Esophagus (tissue), 2 donors: ENCODE measurements around the gene CUEDC1. TPM values are rescaled to one million over a fixed set of nuclear protein-coding genes. Genes with fewer than 3 reads are reported as not detected.

Experiments used
- H3K27ac ChIP-seq, 2 donors: one replicate each; pipeline ENCODE4 v1.5.1; 2013; ENCODE audit warnings: low read depth in 2 of 2, mild to moderate bottlenecking in 2 of 2, inconsistent platforms in 1 of 2, low read length in 1 of 2, moderate library complexity in 1 of 2
- H3K27me3 ChIP-seq, 2 donors: one replicate each; pipeline ENCODE4 v1.6.1; 2013; ENCODE audit warnings: low read length in 2 of 2, control low read depth in 1 of 2, mild to moderate bottlenecking in 1 of 2; ENCODE audit not compliant: insufficient read depth in 2 of 2, control insufficient read depth in 1 of 2
- H3K36me3 ChIP-seq, 2 donors: one replicate each; pipeline ENCODE4 v1.6.1; 2013; ENCODE audit warnings: low read length in 1 of 2; ENCODE audit not compliant: control insufficient read depth in 2 of 2, insufficient read depth in 2 of 2
- H3K4me1 ChIP-seq, 2 donors: one replicate each; pipeline ENCODE4 v1.6.1; 2013; ENCODE audit warnings: low read length in 1 of 2; ENCODE audit not compliant: control insufficient read depth in 2 of 2, insufficient read depth in 2 of 2
- H3K4me3 ChIP-seq, 2 donors: one replicate each; pipeline ENCODE4 v1.5.1; 2013; ENCODE audit warnings: low read length in 2 of 2, mild to moderate bottlenecking in 2 of 2, low read depth in 1 of 2, moderate library complexity in 1 of 2
- H3K9me3 ChIP-seq, 2 donors: one replicate each; pipeline ENCODE4 v1.6.1; 2013; ENCODE audit warnings: mild to moderate bottlenecking in 2 of 2, low read depth in 1 of 2, low read length in 1 of 2, moderate library complexity in 1 of 2; ENCODE audit not compliant: control insufficient read depth in 2 of 2, insufficient read depth in 1 of 2
- WGBS, 2 donors: extraction: QIAGEN DNeasy Blood & Tissue Kit; methylation state at CpG; one replicate each; pipeline ENCODE4 v1.1.7; 2013; 5-methylcytosine and 5-hydroxymethylcytosine counted together
- polyA plus RNA-seq, 2 donors: library from polyadenylated mRNA; stranded (reverse); fragments of 200-250 nt; gene quantifications; one replicate each; pipeline ENCODE4 v1.2.3, GENCODE V29; 2013
- donor health status: healthy with polysubstance abuse.
- donor health status: Bipolar disorder and iron deficiency.

CUEDC1 gene
- polyA plus RNA-seq, 2 donors, result 19.9 to 31.1 TPM

- Histone ChIP-seq H3K27me3 (no peaks in the 10 kb centered on the region), H3K36me3 (peaks cover 4 to 24% of the 10 kb centered on the region in 2 donors), H3K9me3 (no peaks in the 10 kb centered on the region), H3K27ac (peak overlapping the region; percentile 88 to 93), H3K4me3 (no peak overlapping the region), H3K4me1 (peaks cover 19 to 31% of the 10 kb centered on the region in 2 donors)
- 71 to 73% methylated on average over 13 of the region's 13 CpGs for WGBS, 2 donors
Observed at GRCh38 chr17:57868910-57869616, 86.1 kb downstream of the CUEDC1 start.

GRCh38 chr17:57868007-57868909, 87.0 kb downstream of the CUEDC1 start:
- H3K4me1 ChIP-seq, result peaks cover 16 to 28% of the 10 kb centered on the region in 2 donors

GRCh38 chr17:57867126-57867525, 88.1 kb downstream of the CUEDC1 start:
- Histone ChIP-seq H3K27ac (peak overlapping the region in 1 of 2 donors; percentile 88), H3K27me3 (no peaks in the 10 kb centered on the region), H3K36me3 (peaks cover 4 to 15% of the 10 kb centered on the region in 2 donors), H3K4me3 (no peak overlapping the region), H3K4me1 (peaks cover 16 to 32% of the 10 kb centered on the region in 2 donors), H3K9me3 (no peaks in the 10 kb centered on the region)
- 95% methylated on average over 10 of the region's 10 CpGs for WGBS, 2 donors

More at GRCh38 chr17:57868007-57868909, 87.0 kb downstream of the CUEDC1 start:
- H3K27me3 ChIP-seq, result no peaks in the 10 kb centered on the region
- H3K36me3 ChIP-seq, result peaks cover 4 to 20% of the 10 kb centered on the region in 2 donors
- 13 to 23% methylated on average over 23 of the region's 23 CpGs for WGBS, 2 donors
- H3K4me3 ChIP-seq, result no peak overlapping the region
- H3K9me3 ChIP-seq, result no peaks in the 10 kb centered on the region
- H3K27ac ChIP-seq, result peak overlapping the region; percentile 88 to 93

- no peaks in the 10 kb centered on the region for H3K9me3 ChIP-seq
- no peak overlapping the region for H3K27ac ChIP-seq
- no peak overlapping the region for H3K4me3 ChIP-seq
- no peaks in the 10 kb centered on the region for H3K27me3 ChIP-seq
- peaks cover 4 to 12% of the 10 kb centered on the region in 2 donors for H3K36me3 ChIP-seq
- 87 to 90% methylated on average over 5 of the region's 5 CpGs for WGBS, 2 donors
- H3K4me1 ChIP-seq, result peaks cover 16 to 36% of the 10 kb centered on the region in 2 donors
Observed at GRCh38 chr17:57866723-57867122, 88.5 kb downstream of the CUEDC1 start.

- 93 to 94% methylated on average over 10 of the region's 10 CpGs for WGBS, 2 donors
- Histone ChIP-seq H3K36me3 (peaks cover 4 to 12% of the 10 kb centered on the region in 2 donors), H3K4me1 (peaks cover 20 to 37% of the 10 kb centered on the region in 2 donors), H3K4me3 (no peak overlapping the region), H3K27me3 (no peaks in the 10 kb centered on the region), H3K9me3 (no peaks in the 10 kb centered on the region), H3K27ac (no peak overlapping the region)
Observed at GRCh38 chr17:57866319-57866718, 88.9 kb downstream of the CUEDC1 start.

GRCh38 chr17:57864273-57864672, 90.9 kb downstream of the CUEDC1 start:
- 88 to 90% methylated on average over 8 of the region's 8 CpGs for WGBS, 2 donors
- Histone ChIP-seq H3K9me3 (no peaks in the 10 kb centered on the region), H3K4me1 (peaks cover 18 to 35% of the 10 kb centered on the region in 2 donors)

GRCh38 chr17:57862694-57863667, 92.2 kb downstream of the CUEDC1 start:
- WGBS, 2 donors, result 68 to 74% methylated on average over 16 of the region's 16 CpGs
- H3K27me3 ChIP-seq, result no peaks in the 10 kb centered on the region
- peaks cover 0 to 7% of the 10 kb centered on the region in 2 donors for H3K36me3 ChIP-seq
- H3K4me3 ChIP-seq, result no peak overlapping the region
- H3K9me3 ChIP-seq, result no peaks in the 10 kb centered on the region
- H3K4me1 ChIP-seq, result peaks cover 9 to 26% of the 10 kb centered on the region in 2 donors
- H3K27ac ChIP-seq, result peak overlapping the region; percentile 82 to 89

More at GRCh38 chr17:57864273-57864672, 90.9 kb downstream of the CUEDC1 start:
- Histone ChIP-seq H3K36me3 (peaks cover 0 to 7% of the 10 kb centered on the region in 2 donors), H3K27me3 (no peaks in the 10 kb centered on the region), H3K27ac (peak overlapping the region in 1 of 2 donors; percentile 6), H3K4me3 (no peak overlapping the region)

GRCh38 chr17:57861790-57862693, 93.2 kb downstream of the CUEDC1 start:
- Histone ChIP-seq H3K4me1 (peaks cover 6 to 17% of the 10 kb centered on the region in 2 donors), H3K27ac (peak overlapping the region; percentile 82 to 89), H3K27me3 (no peaks in the 10 kb centered on the region), H3K9me3 (no peaks in the 10 kb centered on the region), H3K4me3 (peak overlapping the region; percentile 26 to 40), H3K36me3 (peaks cover 0 to 7% of the 10 kb centered on the region in 2 donors)
- WGBS, 2 donors, result 12 to 19% methylated on average over 40 to 58 of the region's 58 CpGs
